GM18519 (cell line): ENCODE measurements around the gene ACTL6B.
"Not testable (repeated sequence)": the region's sequence is repeated elsewhere in the genome, so short reads cannot be mapped to it uniquely, and the experiment has no call there.

Experiments used
- ATAC-seq: cut with Tn5 transposase; IDR thresholded peaks from one replicate; pipeline ENCODE4 v1.9.1; 2021; ENCODE audit warnings: mild to moderate bottlenecking, moderate library complexity; ENCODE audit not compliant: unreplicated experiment, low FRiP score

Gene ACTL6B

GRCh38 chr7:100673302-100673941, 17.2 kb upstream of the ACTL6B start, which contains the start of gene GNB2:
Gene GNB2, plus strand, starts transcription at chr7:100673740. Its CDS starts 2,526 bp downstream, at chr7:100676266.
- no peak for ATAC-seq

GRCh38 chr7:100671353-100672327, 15.4 kb upstream of the ACTL6B start:
- ATAC-seq, result no peak

- ATAC-seq, result no peak
These were observed 13.8 kb upstream of the ACTL6B start for GRCh38 chr7:100670074-100670473.

- not testable (repeated sequence) for ATAC-seq
These were observed 12.9 kb upstream of the ACTL6B start for GRCh38 chr7:100669106-100669505.

GRCh38 chr7:100668069-100668449, 11.8 kb upstream of the ACTL6B start:
- ATAC-seq, result no peak

GRCh38 chr7:100667331-100668068, 11.3 kb upstream of the ACTL6B start:
- ATAC-seq, result no peak

- no peak for ATAC-seq
These were observed 9.0 kb upstream of the ACTL6B start for GRCh38 chr7:100665168-100665726.

GRCh38 chr7:100662194-100662776, 6.0 kb upstream of the ACTL6B start:
- ATAC-seq, result not testable (repeated sequence)

- no peak for ATAC-seq
These were observed 1.1 kb downstream of the ACTL6B start for GRCh38 chr7:100654908-100655831.

- no peak for ATAC-seq
These were observed 6.3 kb downstream of the ACTL6B start for GRCh38 chr7:100649826-100650565.

GRCh38 chr7:100642534-100642907, 13.7 kb downstream of the ACTL6B start:
- ATAC-seq, result no peak

- no peak for ATAC-seq
These were observed 14.3 kb downstream of the ACTL6B start for GRCh38 chr7:100641860-100642533.

- ATAC-seq, result no peak
These were observed 14.8 kb downstream of the ACTL6B start, which contains the start of gene TFR2 for GRCh38 chr7:100641463-100641859. Gene TFR2, minus strand, starts transcription at chr7:100641552. Its CDS starts 43 bp downstream, at chr7:100641509.

- no peak for ATAC-seq
These were observed 15.5 kb downstream of the ACTL6B start for GRCh38 chr7:100640517-100641440.

GRCh38 chr7:100639995-100640516, 16.2 kb downstream of the ACTL6B start:
- no peak for ATAC-seq

GRCh38 chr7:100632951-100633717, 23.1 kb downstream of the ACTL6B start:
- no peak for ATAC-seq
